Activated T-cell treated with anti-CD3 and anti-CD28 coated beads for 24 hours (primary cell): ENCODE measurements around the gene TCEA2.
"Not testable (repeated sequence)": the region's sequence is repeated elsewhere in the genome, so short reads cannot be mapped to it uniquely, and the experiment has no call there.

ENCODE experiments used
- DNase-seq: peaks from one replicate; pipeline ENCODE4 v3.0.0-alpha.2; 2020; ENCODE audit warnings: low read depth

The TCEA2 gene

GRCh38 chr20:64077876-64078551, 15.0 kb downstream of the TCEA2 start:
- no peak for DNase-seq

- DNase-seq, result no peak
These were observed 15.9 kb downstream of the TCEA2 start for GRCh38 chr20:64078934-64079272.

- DNase-seq, result peak; percentile 59
These were observed 16.4 kb downstream of the TCEA2 start, which contains the start of gene RGS19 for GRCh38 chr20:64079273-64080012. TSS of gene RGS19 (minus strand) at chr20:64079518. CDS start at chr20:64076886, 2,632 bp downstream.

GRCh38 chr20:64080013-64080812, 17.2 kb downstream of the TCEA2 start, which contains the start of gene OPRL1:
TSS of gene OPRL1 (plus strand) at chr20:64080082. CDS start at chr20:64092721, 12,639 bp downstream.
- DNase-seq, result no peak

GRCh38 chr20:64080813-64081623, 18.0 kb downstream of the TCEA2 start:
- DNase-seq, result no peak

GRCh38 chr20:64081624-64081964, 18.6 kb downstream of the TCEA2 start:
- DNase-seq, result no peak

GRCh38 chr20:64082126-64082731, 19.2 kb downstream of the TCEA2 start:
- no peak for DNase-seq

GRCh38 chr20:64082820-64083377, 19.9 kb downstream of the TCEA2 start:
- no peak for DNase-seq

GRCh38 chr20:64083378-64083803, 20.4 kb downstream of the TCEA2 start:
- peak; percentile 65 for DNase-seq

GRCh38 chr20:64083804-64084684, 21.0 kb downstream of the TCEA2 start, which contains the start of gene LKAAEAR1:
TSS of gene LKAAEAR1 (minus strand) at chr20:64084398. CDS start at chr20:64084219, 179 bp downstream.
- DNase-seq, result no peak

GRCh38 chr20:64084685-64085152, 21.7 kb downstream of the TCEA2 start:
- DNase-seq, result no peak

- DNase-seq, result no peak
These were observed 23.8 kb downstream of the TCEA2 start for GRCh38 chr20:64086801-64087200.

- DNase-seq, result not testable (repeated sequence)
These were observed 24.3 kb downstream of the TCEA2 start for GRCh38 chr20:64087226-64087825.

GRCh38 chr20:64088586-64088985, 25.6 kb downstream of the TCEA2 start:
- DNase-seq, result not testable (repeated sequence)

GRCh38 chr20:64090165-64090564, 27.2 kb downstream of the TCEA2 start:
- DNase-seq, result no peak

GRCh38 chr20:64091340-64091739, 28.3 kb downstream of the TCEA2 start:
- no peak for DNase-seq

- no peak for DNase-seq
These were observed 28.8 kb downstream of the TCEA2 start for GRCh38 chr20:64091770-64092169.

- DNase-seq, result no peak
These were observed 29.4 kb downstream of the TCEA2 start for GRCh38 chr20:64092258-64093012.
